Spleen (tissue), 11 donors: ENCODE measurements around the gene CUX1. TPM values are rescaled to one million over a fixed set of nuclear protein-coding genes. Genes with fewer than 3 reads are reported as not detected.

Source experiments
- DNase-seq: peaks from one replicate; pipeline ENCODE4 v3.0.0-alpha.2; 2020
- H3K27ac ChIP-seq, 8 donors: fragments of 200-600 bp; sonication (generic) in 7 of 8; 1 replicate in 4 of 8; 2 replicates in 4 of 8; pipeline versions ENCODE4 v1.5.0 to v1.8.0; 2016 to 2021; ENCODE audit warnings: inconsistent platforms in 4 of 8, mild to moderate bottlenecking in 4 of 8, moderate library complexity in 1 of 8
- H3K27me3 ChIP-seq, 7 donors: fragments of 200-600 bp; sonication (generic) in 6 of 7; replicated peaks in 1 of 7; 1 replicate in 4 of 7; 2 replicates in 3 of 7; pipeline versions ENCODE4 v1.5.0 to v1.8.0; 2016 to 2021; ENCODE audit warnings: inconsistent platforms in 3 of 7, mild to moderate bottlenecking in 1 of 7
- H3K36me3 ChIP-seq, 6 donors: fragments of 200-600 bp; sonication (generic) in 5 of 6; 1 replicate in 4 of 6; 2 replicates in 2 of 6; pipeline versions ENCODE4 v1.5.0 to v1.8.0; 2016 to 2021; ENCODE audit warnings: inconsistent platforms in 2 of 6
- H3K4me1 ChIP-seq, 6 donors: fragments of 200-600 bp; sonication (generic) in 5 of 6; 1 replicate in 3 of 6; 2 replicates in 3 of 6; pipeline versions ENCODE4 v1.5.0 to v1.8.0; 2016 to 2021; ENCODE audit warnings: inconsistent platforms in 3 of 6
- H3K4me3 ChIP-seq, 8 donors: fragments of 200-600 bp; sonication (generic) in 7 of 8; 1 replicate in 4 of 8; 2 replicates in 4 of 8; pipeline versions ENCODE4 v1.5.0 to v1.8.0; 2016 to 2021; ENCODE audit warnings: inconsistent platforms in 4 of 8, mild to moderate bottlenecking in 4 of 8, moderate library complexity in 2 of 8
- H3K9me3 ChIP-seq, 8 donors: fragments of 200-600 bp; sonication (generic) in 7 of 8; 1 replicate in 4 of 8; 2 replicates in 4 of 8; pipeline versions ENCODE4 v1.5.0 to v1.8.0; 2016 to 2021; ENCODE audit warnings: inconsistent platforms in 4 of 8
- POLR2A ChIP-seq, 3 donors: fragments of 450-650 bp; IDR thresholded peaks; one replicate each; pipeline ENCODE4 v1.5.1; 2017; ENCODE audit warnings: antibody characterized with exemption in 3 of 3, mild to moderate bottlenecking in 1 of 3
- POLR2AphosphoS5 ChIP-seq, 3 donors: sonication (generic); formaldehyde crosslinking; IDR thresholded peaks; one replicate each; pipeline ENCODE4 v1.5.1; 2017; ENCODE audit warnings: antibody characterized with exemption in 3 of 3
- WGBS, 5 donors: extraction: QIAGEN DNeasy Blood & Tissue Kit in 3 of 5; methylation state at CpG; one replicate each; pipeline versions ENCODE4 v1.1.5 to v1.1.7; 2013 to 2018; 5-methylcytosine and 5-hydroxymethylcytosine counted together
- intact Hi-C: fragments of 100-400 bp; cut with DNase I; formaldehyde crosslinking; loops from one replicate; pipeline ENCODE4 v1.15.0; 2023; ENCODE audit warnings: low total_unique reads
- polyA plus RNA-seq, 3 donors: library from polyadenylated mRNA; stranded (reverse); fragments of 200-250 nt; gene quantifications; one replicate each; pipeline ENCODE4 v1.2.1, GENCODE V29; 2013
- total RNA-seq, 7 donors: library from RNA; depleted of rRNA in 3 of 7; stranded (reverse); fragments of >200 nt in 3 of 7; fragmentation: NEBNext Ultra II Directional in 4 of 7; extraction: Animal tissue kit (Norgen Biotek cat#: 25700) in 4 of 7; gene quantifications; one replicate each; pipeline versions ENCODE4 v1.1.0 to v1.2.1, GENCODE V29; 2016 to 2021
- TF ChIP-seq, protein P1 (sequence below), 11 experiments: fragments of 200-600 bp in 7 of 11; fragments of 450-650 bp in 4 of 11; sonication (generic) in 4 of 11; IDR thresholded peaks in 8 of 11; conservative IDR thresholded peaks in 3 of 11; 1 replicate in 7 of 11; 2 replicates in 4 of 11; pipeline versions ENCODE4 v1.4.0 to v1.8.0; 2016 to 2021; ENCODE audit warnings: antibody characterized with exemption in 11 of 11, inconsistent platforms in 4 of 11, mild to moderate bottlenecking in 1 of 11
- donor health status: healthy with polysubstance abuse.
- donor health status: DM: no; HTN: no; CAD: no; lungs with moderate emphysema.
- donor health status: DM: no; HTN: no; CAD: no.
- donor health status: Bipolar disorder and iron deficiency.
- donor health status: healthy.
- donor health status: DM: no; HTN: no; CAD: no.
- donor health status: DM: yes; HTN: yes; CAD: no.

Gene CUX1
- total and polyA plus RNA-seq, 10 donors = 9.1 to 95.8 (median 61.9) TPM

DNA sequence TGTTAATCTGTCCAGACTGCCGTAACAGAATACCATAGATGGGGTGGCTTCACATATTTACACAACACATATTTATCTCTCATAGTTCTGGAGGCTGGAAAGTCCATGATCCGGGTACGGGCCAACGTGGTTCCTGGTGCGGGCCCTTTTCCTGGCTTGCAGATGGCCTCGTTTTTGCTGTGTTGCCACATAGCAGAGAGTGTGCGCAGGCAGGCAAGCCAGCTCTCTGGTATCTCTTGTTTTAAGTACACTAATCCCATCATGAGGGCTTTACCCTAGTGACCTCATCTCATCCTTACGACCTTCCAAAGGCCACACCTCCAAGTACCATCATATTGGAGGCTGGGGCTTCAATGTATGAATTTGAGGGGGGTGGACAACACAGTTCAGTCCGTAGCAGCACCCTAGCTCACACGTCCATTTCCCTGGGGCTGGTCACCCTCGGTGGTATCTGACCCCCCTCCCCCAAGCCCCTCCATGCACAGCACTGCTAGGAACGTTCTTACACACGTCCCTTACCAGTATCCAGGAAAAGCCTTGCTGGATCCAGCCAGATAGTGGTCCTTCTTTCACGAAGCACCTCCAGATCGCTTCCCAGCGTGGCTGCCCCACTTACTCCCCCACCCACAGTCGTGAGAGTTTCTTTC is 21.5 kb downstream of the CUX1 start:
- Histone ChIP-seq H3K9me3 (no peaks in the 10 kb centered on the region), H3K4me1 (peaks cover 0 to 11% (median 0%) of the 10 kb centered on the region in 6 donors), H3K27ac (no peak overlapping the region), H3K27me3 (no peaks in the 10 kb centered on the region), H3K4me3 (no peak overlapping the region), H3K36me3 (no peaks in the 10 kb centered on the region)
- no peak for TF ChIP-seq POLR2AphosphoS5 (IDR thresholded peaks at IDR 0.05)
- TF ChIP-seq POLR2A (IDR thresholded peaks at IDR 0.05) = no peak
- TF ChIP-seq, protein P1, sequence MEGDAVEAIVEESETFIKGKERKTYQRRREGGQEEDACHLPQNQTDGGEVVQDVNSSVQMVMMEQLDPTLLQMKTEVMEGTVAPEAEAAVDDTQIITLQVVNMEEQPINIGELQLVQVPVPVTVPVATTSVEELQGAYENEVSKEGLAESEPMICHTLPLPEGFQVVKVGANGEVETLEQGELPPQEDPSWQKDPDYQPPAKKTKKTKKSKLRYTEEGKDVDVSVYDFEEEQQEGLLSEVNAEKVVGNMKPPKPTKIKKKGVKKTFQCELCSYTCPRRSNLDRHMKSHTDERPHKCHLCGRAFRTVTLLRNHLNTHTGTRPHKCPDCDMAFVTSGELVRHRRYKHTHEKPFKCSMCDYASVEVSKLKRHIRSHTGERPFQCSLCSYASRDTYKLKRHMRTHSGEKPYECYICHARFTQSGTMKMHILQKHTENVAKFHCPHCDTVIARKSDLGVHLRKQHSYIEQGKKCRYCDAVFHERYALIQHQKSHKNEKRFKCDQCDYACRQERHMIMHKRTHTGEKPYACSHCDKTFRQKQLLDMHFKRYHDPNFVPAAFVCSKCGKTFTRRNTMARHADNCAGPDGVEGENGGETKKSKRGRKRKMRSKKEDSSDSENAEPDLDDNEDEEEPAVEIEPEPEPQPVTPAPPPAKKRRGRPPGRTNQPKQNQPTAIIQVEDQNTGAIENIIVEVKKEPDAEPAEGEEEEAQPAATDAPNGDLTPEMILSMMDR (IDR thresholded peaks at IDR 0.05 in 8 of 11, conservative IDR thresholded peaks at IDR 0.05 in 3 of 11) = no peak
- no peak for DNase-seq
- intact Hi-C loops = no loop called here
- WGBS, 5 donors = 85 to 88% (median 87%) methylated on average over 17 of the region's 17 CpGs

DNA sequence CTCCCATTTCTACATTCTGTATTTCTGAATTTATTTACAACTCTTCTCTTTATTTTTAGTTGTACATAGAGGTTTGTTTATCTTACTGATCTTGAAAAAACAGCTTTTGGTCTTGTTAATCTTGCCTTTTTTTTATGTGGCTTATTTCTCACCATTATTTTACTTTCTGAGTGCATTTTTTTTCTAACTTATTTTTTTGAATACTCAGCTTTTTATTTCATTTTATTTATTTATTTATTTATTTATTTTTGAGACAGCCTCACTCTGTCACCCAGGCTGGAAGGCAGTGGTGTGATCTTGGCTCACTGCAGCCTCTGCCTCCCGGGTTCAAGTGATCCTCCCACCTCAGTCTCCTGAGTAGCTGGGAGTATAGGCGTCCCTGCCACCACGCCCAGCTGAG is 23.9 kb downstream of the CUX1 start:
- intact Hi-C loops = no loop called here
- DNase-seq = no peak
- H3K27me3 ChIP-seq = no peaks in the 10 kb centered on the region
- WGBS, 5 donors = 65 to 83% (median 78%) methylated on average over 3 of the region's 3 CpGs
- peaks cover 0 to 1% (median 0%) of the 10 kb centered on the region in 8 donors for H3K9me3 ChIP-seq
- no peak overlapping the region for H3K27ac ChIP-seq
- no peaks in the 10 kb centered on the region for H3K36me3 ChIP-seq
- peaks cover 0 to 8% (median 0%) of the 10 kb centered on the region in 6 donors for H3K4me1 ChIP-seq
- H3K4me3 ChIP-seq = no peak overlapping the region
- TF ChIP-seq, protein P1 (IDR thresholded peaks at IDR 0.05 in 8 of 11, conservative IDR thresholded peaks at IDR 0.05 in 3 of 11) = no peak
- TF ChIP-seq POLR2A (IDR thresholded peaks at IDR 0.05) = no peak
- TF ChIP-seq POLR2AphosphoS5 (IDR thresholded peaks at IDR 0.05) = no peak

DNA sequence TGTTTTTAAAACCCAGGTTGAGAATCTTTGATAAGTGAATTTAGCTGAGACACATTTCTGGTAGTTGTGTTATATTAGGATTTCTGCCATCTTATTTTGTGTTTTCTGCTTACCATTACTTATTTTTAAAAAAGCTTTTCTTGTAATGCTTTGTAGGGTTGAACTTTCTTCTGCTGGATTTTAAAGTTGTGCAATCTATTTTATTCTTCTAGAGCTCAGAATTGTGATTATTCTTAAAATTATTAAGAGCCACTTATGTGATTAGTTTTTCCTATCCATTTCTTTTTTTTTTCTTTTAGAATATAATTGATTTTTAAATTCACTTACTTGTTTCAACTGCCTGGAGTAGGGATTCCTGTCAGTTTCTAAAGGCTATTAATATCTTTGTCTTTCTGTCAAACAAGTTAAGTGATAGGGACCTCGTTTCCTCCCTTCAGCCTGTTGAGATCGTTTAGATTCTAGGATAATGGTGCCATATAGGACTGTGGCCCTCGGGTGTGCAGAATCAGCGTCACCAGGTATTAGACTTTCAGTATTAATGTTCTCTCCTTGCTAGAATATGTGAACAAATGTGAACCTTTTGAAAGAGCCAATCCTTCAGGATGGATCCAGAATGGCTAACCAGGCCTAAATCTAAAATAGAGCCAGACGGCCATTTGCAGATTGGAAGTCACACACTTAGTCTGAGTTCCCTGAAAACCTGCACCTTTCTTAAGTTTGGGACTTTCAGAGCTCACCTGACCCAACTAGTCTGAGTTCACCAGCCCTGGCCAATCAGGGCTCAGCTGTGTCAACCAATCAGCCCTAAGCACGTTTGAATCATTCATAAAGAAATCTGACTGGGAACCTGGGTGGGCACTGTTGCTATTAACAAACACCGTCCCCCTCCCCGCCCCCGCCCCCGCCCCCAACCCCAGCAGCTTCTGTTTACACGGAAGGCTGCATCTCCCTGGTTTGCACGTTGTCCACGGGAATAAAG is 26.2 kb downstream of the CUX1 start:
- no peak overlapping the region for H3K4me3 ChIP-seq
- no peaks in the 10 kb centered on the region for H3K27me3 ChIP-seq
- peaks cover 0 to 8% (median 0%) of the 10 kb centered on the region in 6 donors for H3K4me1 ChIP-seq
- intact Hi-C loops = no loop called here
- TF ChIP-seq POLR2A (IDR thresholded peaks at IDR 0.05) (no peak), POLR2AphosphoS5 (IDR thresholded peaks at IDR 0.05) (no peak)
- TF ChIP-seq, protein P1 (IDR thresholded peaks at IDR 0.05 in 8 of 11, conservative IDR thresholded peaks at IDR 0.05 in 3 of 11) = no peak
- no peak for DNase-seq
- 82 to 88% (median 84%) methylated on average over 13 of the region's 13 CpGs for WGBS, 5 donors
- peaks cover 0 to 8% (median 0%) of the 10 kb centered on the region in 6 donors for H3K36me3 ChIP-seq
- H3K27ac ChIP-seq = no peak overlapping the region
- H3K9me3 ChIP-seq = peaks cover 0 to 23% (median 14%) of the 10 kb centered on the region in 8 donors

DNA sequence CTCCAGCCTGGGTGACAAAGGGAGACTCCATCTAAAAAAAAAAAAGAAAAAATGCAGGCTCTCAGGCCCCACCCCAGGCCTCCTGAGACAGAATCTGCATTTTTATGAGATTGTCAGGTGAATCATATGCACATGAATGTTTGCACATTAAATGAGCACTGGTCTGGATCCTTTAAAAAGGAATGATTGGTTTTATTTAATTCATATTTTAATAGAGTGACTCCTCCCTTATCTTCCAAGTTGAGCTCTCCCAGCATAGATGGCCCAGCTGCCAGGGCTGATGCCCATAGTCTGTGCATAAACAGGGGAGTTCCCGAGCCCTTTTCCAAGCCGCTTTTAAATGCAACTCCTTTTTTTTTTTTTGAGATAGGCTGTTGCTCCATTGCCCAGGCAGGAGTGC is 28.5 kb downstream of the CUX1 start:
- intact Hi-C loops = no loop called here

More for the DNA sequence above, 28.5 kb downstream of the CUX1 start:
- Histone ChIP-seq H3K9me3 (peaks cover 0 to 32% (median 14%) of the 10 kb centered on the region in 8 donors), H3K27me3 (no peaks in the 10 kb centered on the region), H3K4me3 (no peak overlapping the region), H3K4me1 (peaks cover 0 to 8% (median 0%) of the 10 kb centered on the region in 6 donors), H3K27ac (no peak overlapping the region), H3K36me3 (peaks cover 0 to 8% (median 0%) of the 10 kb centered on the region in 6 donors)
- 93 to 100% (median 95%) methylated on average over 2 of the region's 2 CpGs for WGBS, 5 donors
- TF ChIP-seq, protein P1 (IDR thresholded peaks at IDR 0.05 in 8 of 11, conservative IDR thresholded peaks at IDR 0.05 in 3 of 11) = no peak
- TF ChIP-seq POLR2A (IDR thresholded peaks at IDR 0.05) = no peak
- TF ChIP-seq POLR2AphosphoS5 (IDR thresholded peaks at IDR 0.05) = no peak
- no peak for DNase-seq
